ENCODE measurements around the gene AMT.

Gene AMT

GRCh38 chr3:49445391-49445790, 23.1 kb upstream of the AMT start:
- WGBS (ENCODE audit: extremely low coverage, insufficient coverage, low lambda C conversion rate) = no CpG with 5 or more reads among the region's 5 CpGs
- H3K23ac ChIP-seq (ENCODE audit: low read length) = no peak overlapping the region
- no peak overlapping the region for H3K18ac ChIP-seq (ENCODE audit: low read length)
- no peak overlapping the region for H2AK5ac ChIP-seq (ENCODE audit: low read length)
- H2BK15ac ChIP-seq (replicated peaks; ENCODE audit: low read depth) = no peak overlapping the region
- no peaks in the 10 kb centered on the region for H3K27me3 ChIP-seq (ENCODE audit: insufficient read depth, low read length, poor library complexity)
- no peak overlapping the region for H3K56ac ChIP-seq (ENCODE audit: low read length)
- no peak overlapping the region for H3K4me2 ChIP-seq (ENCODE audit: low read length)
- H3K4me3 ChIP-seq (ENCODE audit: low read length) = no peak overlapping the region
- no peaks in the 10 kb centered on the region for H3K79me2 ChIP-seq (ENCODE audit: control insufficient read depth, insufficient read depth, low read length)
- no peak overlapping the region for H2BK120ac ChIP-seq (ENCODE audit: low read depth, low read length)
- no peaks in the 10 kb centered on the region for H3K4me1 ChIP-seq (ENCODE audit: control insufficient read depth, low read depth, low read length)
- H4K8ac ChIP-seq (ENCODE audit: low read depth, low read length) = no peak overlapping the region
- no peak overlapping the region for H3K27ac ChIP-seq (ENCODE audit: low read depth, low read length)
- H3K36me3 ChIP-seq (ENCODE audit: control insufficient read depth, insufficient read depth, low read length) = no peaks in the 10 kb centered on the region
- H3K9ac ChIP-seq (ENCODE audit: low read length) = no peak overlapping the region
- DNase-seq = no peak
- no peak overlapping the region for H2BK5ac ChIP-seq (ENCODE audit: low read length)
- H3K79me1 ChIP-seq (ENCODE audit: low read length) = no peaks in the 10 kb centered on the region
- no peak overlapping the region for H3K4ac ChIP-seq (ENCODE audit: low read depth, low read length)
- H4K5ac ChIP-seq (ENCODE audit: low read length) = no peak overlapping the region

GRCh38 chr3:49434731-49435130, 12.5 kb upstream of the AMT start:
- no peak overlapping the region for H2BK15ac ChIP-seq (replicated peaks; ENCODE audit: low read depth)
- no peak overlapping the region for H3K27ac ChIP-seq (ENCODE audit: low read depth, low read length)
- no peak overlapping the region for H3K4me2 ChIP-seq (ENCODE audit: low read length)
- H2AK5ac ChIP-seq (ENCODE audit: low read length) = no peak overlapping the region
- no peak for DNase-seq
- no peak overlapping the region for H3K9ac ChIP-seq (ENCODE audit: low read length)
- no CpG with 5 or more reads among the region's 5 CpGs for WGBS (ENCODE audit: extremely low coverage, insufficient coverage, low lambda C conversion rate)
- no peak overlapping the region for H4K8ac ChIP-seq (ENCODE audit: low read depth, low read length)
- H2BK120ac ChIP-seq (ENCODE audit: low read depth, low read length) = no peak overlapping the region
- no peak overlapping the region for H2BK5ac ChIP-seq (ENCODE audit: low read length)
- no peaks in the 10 kb centered on the region for H3K79me1 ChIP-seq (ENCODE audit: low read length)
- no peaks in the 10 kb centered on the region for H3K4me1 ChIP-seq (ENCODE audit: control insufficient read depth, low read depth, low read length)
- no peak overlapping the region for H3K4me3 ChIP-seq (ENCODE audit: low read length)
- no peaks in the 10 kb centered on the region for H3K36me3 ChIP-seq (ENCODE audit: control insufficient read depth, insufficient read depth, low read length)
- H3K4ac ChIP-seq (ENCODE audit: low read depth, low read length) = no peak overlapping the region
- H3K56ac ChIP-seq (ENCODE audit: low read length) = no peak overlapping the region
- no peaks in the 10 kb centered on the region for H3K79me2 ChIP-seq (ENCODE audit: control insufficient read depth, insufficient read depth, low read length)
- no peak overlapping the region for H4K5ac ChIP-seq (ENCODE audit: low read length)
- H3K18ac ChIP-seq (ENCODE audit: low read length) = no peak overlapping the region
- no peaks in the 10 kb centered on the region for H3K27me3 ChIP-seq (ENCODE audit: insufficient read depth, low read length, poor library complexity)
- H3K23ac ChIP-seq (ENCODE audit: low read length) = no peak overlapping the region

- peak overlapping the region; percentile 88 for H3K4me2 ChIP-seq (ENCODE audit: low read length)
- H4K8ac ChIP-seq (ENCODE audit: low read depth, low read length) = no peak overlapping the region
- no peak overlapping the region for H2BK15ac ChIP-seq (replicated peaks; ENCODE audit: low read depth)
- H3K27me3 ChIP-seq (ENCODE audit: insufficient read depth, low read length, poor library complexity) = no peaks in the 10 kb centered on the region
- H3K4me3 ChIP-seq (ENCODE audit: low read length) = peak overlapping the region; percentile 84
- no peaks in the 10 kb centered on the region for H3K79me2 ChIP-seq (ENCODE audit: control insufficient read depth, insufficient read depth, low read length)
- H3K9ac ChIP-seq (ENCODE audit: low read length) = peak overlapping the region; percentile 94
- no peak overlapping the region for H2BK5ac ChIP-seq (ENCODE audit: low read length)
- no peak for DNase-seq
- no peak overlapping the region for H2AK5ac ChIP-seq (ENCODE audit: low read length)
- peak overlapping the region; percentile 99 for H3K56ac ChIP-seq (ENCODE audit: low read length)
- no peak overlapping the region for H3K18ac ChIP-seq (ENCODE audit: low read length)
- no peaks in the 10 kb centered on the region for H3K4me1 ChIP-seq (ENCODE audit: control insufficient read depth, low read depth, low read length)
- no CpG with 5 or more reads among the region's 9 CpGs for WGBS (ENCODE audit: extremely low coverage, insufficient coverage, low lambda C conversion rate)
- no peak overlapping the region for H3K4ac ChIP-seq (ENCODE audit: low read depth, low read length)
- no peak overlapping the region for H2BK120ac ChIP-seq (ENCODE audit: low read depth, low read length)
- no peak overlapping the region for H3K27ac ChIP-seq (ENCODE audit: low read depth, low read length)
- no peaks in the 10 kb centered on the region for H3K36me3 ChIP-seq (ENCODE audit: control insufficient read depth, insufficient read depth, low read length)
- no peak overlapping the region for H3K23ac ChIP-seq (ENCODE audit: low read length)
- no peaks in the 10 kb centered on the region for H3K79me1 ChIP-seq (ENCODE audit: low read length)
- H4K5ac ChIP-seq (ENCODE audit: low read length) = no peak overlapping the region
These were observed 6.4 kb upstream of the AMT start for GRCh38 chr3:49428752-49429080.

- Histone ChIP-seq H4K8ac (ENCODE audit: low read depth, low read length) (no peak overlapping the region), H3K79me2 (ENCODE audit: control insufficient read depth, insufficient read depth, low read length) (no peaks in the 10 kb centered on the region), H3K4ac (ENCODE audit: low read depth, low read length) (no peak overlapping the region), H3K27ac (ENCODE audit: low read depth, low read length) (no peak overlapping the region), H3K23ac (ENCODE audit: low read length) (no peak overlapping the region), H3K27me3 (ENCODE audit: insufficient read depth, low read length, poor library complexity) (no peaks in the 10 kb centered on the region), H3K56ac (ENCODE audit: low read length) (no peak overlapping the region), H4K5ac (ENCODE audit: low read length) (no peak overlapping the region), H3K18ac (ENCODE audit: low read length) (no peak overlapping the region), H3K4me1 (ENCODE audit: control insufficient read depth, low read depth, low read length) (no peaks in the 10 kb centered on the region), H3K4me2 (ENCODE audit: low read length) (no peak overlapping the region), H2BK15ac (replicated peaks; ENCODE audit: low read depth) (no peak overlapping the region), H2BK5ac (ENCODE audit: low read length) (no peak overlapping the region), H3K4me3 (ENCODE audit: low read length) (no peak overlapping the region), H3K79me1 (ENCODE audit: low read length) (no peaks in the 10 kb centered on the region), H2BK120ac (ENCODE audit: low read depth, low read length) (no peak overlapping the region), H2AK5ac (ENCODE audit: low read length) (no peak overlapping the region), H3K9ac (ENCODE audit: low read length) (no peak overlapping the region), H3K36me3 (ENCODE audit: control insufficient read depth, insufficient read depth, low read length) (no peaks in the 10 kb centered on the region)
- DNase-seq = no peak
- no CpG with 5 or more reads among the region's 2 CpGs for WGBS (ENCODE audit: extremely low coverage, insufficient coverage, low lambda C conversion rate)
These were observed 5.3 kb upstream of the AMT start for GRCh38 chr3:49427586-49427985.

- H3K4me2 ChIP-seq (ENCODE audit: low read length) = no peak overlapping the region
- peaks cover 6% of the 10 kb centered on the region for H3K79me1 ChIP-seq (ENCODE audit: low read length)
- H3K36me3 ChIP-seq (ENCODE audit: control insufficient read depth, insufficient read depth, low read length) = no peaks in the 10 kb centered on the region
- H3K18ac ChIP-seq (ENCODE audit: low read length) = no peak overlapping the region
- no peak overlapping the region for H2AK5ac ChIP-seq (ENCODE audit: low read length)
- H2BK120ac ChIP-seq (ENCODE audit: low read depth, low read length) = no peak overlapping the region
- H3K27me3 ChIP-seq (ENCODE audit: insufficient read depth, low read length, poor library complexity) = no peaks in the 10 kb centered on the region
- H3K56ac ChIP-seq (ENCODE audit: low read length) = no peak overlapping the region
- WGBS (ENCODE audit: extremely low coverage, insufficient coverage, low lambda C conversion rate) = no CpG with 5 or more reads among the region's 6 CpGs
- no peak overlapping the region for H2BK15ac ChIP-seq (replicated peaks; ENCODE audit: low read depth)
- DNase-seq = no peak
- no peaks in the 10 kb centered on the region for H3K79me2 ChIP-seq (ENCODE audit: control insufficient read depth, insufficient read depth, low read length)
- H4K8ac ChIP-seq (ENCODE audit: low read depth, low read length) = no peak overlapping the region
- no peak overlapping the region for H3K9ac ChIP-seq (ENCODE audit: low read length)
- H3K4ac ChIP-seq (ENCODE audit: low read depth, low read length) = no peak overlapping the region
- no peak overlapping the region for H4K5ac ChIP-seq (ENCODE audit: low read length)
- H3K4me1 ChIP-seq (ENCODE audit: control insufficient read depth, low read depth, low read length) = peaks cover 5% of the 10 kb centered on the region
- no peak overlapping the region for H3K23ac ChIP-seq (ENCODE audit: low read length)
- H3K27ac ChIP-seq (ENCODE audit: low read depth, low read length) = no peak overlapping the region
- no peak overlapping the region for H3K4me3 ChIP-seq (ENCODE audit: low read length)
- H2BK5ac ChIP-seq (ENCODE audit: low read length) = no peak overlapping the region
These were observed 2.5 kb upstream of the AMT start for GRCh38 chr3:49424816-49425215.

GRCh38 chr3:49421890-49422378, 339 bp downstream of the AMT start:
- no CpG with 5 or more reads among the region's 14 CpGs for WGBS (ENCODE audit: extremely low coverage, insufficient coverage, low lambda C conversion rate)

More at GRCh38 chr3:49421890-49422378, 339 bp downstream of the AMT start:
- Histone ChIP-seq H3K36me3 (ENCODE audit: control insufficient read depth, insufficient read depth, low read length) (no peaks in the 10 kb centered on the region), H3K56ac (ENCODE audit: low read length) (peak overlapping the region; percentile 99), H2BK120ac (ENCODE audit: low read depth, low read length) (no peak overlapping the region), H2AK5ac (ENCODE audit: low read length) (peak overlapping the region; percentile 52), H3K4ac (ENCODE audit: low read depth, low read length) (no peak overlapping the region), H2BK15ac (replicated peaks; ENCODE audit: low read depth) (no peak overlapping the region), H4K5ac (ENCODE audit: low read length) (no peak overlapping the region), H3K4me3 (ENCODE audit: low read length) (peak overlapping the region; percentile 59), H2BK5ac (ENCODE audit: low read length) (no peak overlapping the region), H3K79me1 (ENCODE audit: low read length) (peaks cover 6% of the 10 kb centered on the region), H3K9ac (ENCODE audit: low read length) (peak overlapping the region; percentile 93), H3K27ac (ENCODE audit: low read depth, low read length) (peak overlapping the region; percentile 18), H3K4me2 (ENCODE audit: low read length) (peak overlapping the region; percentile 95), H3K27me3 (ENCODE audit: insufficient read depth, low read length, poor library complexity) (no peaks in the 10 kb centered on the region), H3K4me1 (ENCODE audit: control insufficient read depth, low read depth, low read length) (peaks cover 8% of the 10 kb centered on the region), H3K23ac (ENCODE audit: low read length) (no peak overlapping the region), H3K18ac (ENCODE audit: low read length) (no peak overlapping the region), H3K79me2 (ENCODE audit: control insufficient read depth, insufficient read depth, low read length) (no peaks in the 10 kb centered on the region), H4K8ac (ENCODE audit: low read depth, low read length) (no peak overlapping the region)
- DNase-seq = no peak
